ENCODE measurements around the gene REC114.

The REC114 gene

DNA sequence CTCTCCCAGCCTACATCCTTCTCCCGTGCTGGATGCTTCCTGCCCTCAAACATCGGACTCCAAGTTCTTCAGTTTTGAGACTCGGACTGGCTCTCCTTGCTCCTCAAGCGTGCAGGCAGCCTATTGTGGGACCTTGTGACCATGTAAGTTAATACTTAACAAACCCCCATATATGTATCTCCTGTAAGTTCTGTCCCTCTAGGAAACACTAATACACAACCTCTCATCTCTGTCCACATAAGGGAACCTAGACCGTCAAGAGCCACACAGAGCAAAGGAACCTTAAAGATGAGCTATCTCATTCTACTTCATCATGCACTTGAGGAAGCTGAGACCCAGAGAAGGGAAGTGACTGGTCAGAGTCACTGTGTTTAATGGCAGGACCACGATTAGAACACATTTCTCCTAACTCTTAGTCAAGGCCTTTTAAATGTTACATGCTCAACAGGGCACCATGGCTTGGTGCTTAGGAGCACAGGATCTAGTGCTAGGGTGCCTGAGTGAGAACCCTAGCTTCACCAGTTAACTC is 140.0 kb downstream of the REC114 start:
- no peak for DNase-seq

DNA sequence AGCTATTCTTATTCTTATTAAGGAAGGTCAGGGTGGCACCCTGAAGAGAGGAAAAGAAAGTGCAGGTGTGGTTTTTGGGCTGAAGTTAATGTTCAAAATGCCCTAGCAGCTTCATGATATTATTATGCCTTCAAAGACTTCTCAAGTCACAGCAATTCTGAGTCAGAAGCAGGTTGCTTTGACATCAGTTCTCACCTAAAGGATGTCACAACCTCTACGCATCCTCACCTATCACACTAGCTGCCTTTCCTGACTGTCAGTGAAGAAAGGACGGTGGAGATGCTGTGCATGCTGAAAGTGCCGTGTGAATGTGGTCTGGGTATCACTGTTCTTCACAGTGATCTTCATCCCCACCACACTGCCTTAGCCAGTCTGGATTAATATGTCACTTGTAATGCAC is 140.6 kb downstream of the REC114 start:
- DNase-seq: no peak

DNA sequence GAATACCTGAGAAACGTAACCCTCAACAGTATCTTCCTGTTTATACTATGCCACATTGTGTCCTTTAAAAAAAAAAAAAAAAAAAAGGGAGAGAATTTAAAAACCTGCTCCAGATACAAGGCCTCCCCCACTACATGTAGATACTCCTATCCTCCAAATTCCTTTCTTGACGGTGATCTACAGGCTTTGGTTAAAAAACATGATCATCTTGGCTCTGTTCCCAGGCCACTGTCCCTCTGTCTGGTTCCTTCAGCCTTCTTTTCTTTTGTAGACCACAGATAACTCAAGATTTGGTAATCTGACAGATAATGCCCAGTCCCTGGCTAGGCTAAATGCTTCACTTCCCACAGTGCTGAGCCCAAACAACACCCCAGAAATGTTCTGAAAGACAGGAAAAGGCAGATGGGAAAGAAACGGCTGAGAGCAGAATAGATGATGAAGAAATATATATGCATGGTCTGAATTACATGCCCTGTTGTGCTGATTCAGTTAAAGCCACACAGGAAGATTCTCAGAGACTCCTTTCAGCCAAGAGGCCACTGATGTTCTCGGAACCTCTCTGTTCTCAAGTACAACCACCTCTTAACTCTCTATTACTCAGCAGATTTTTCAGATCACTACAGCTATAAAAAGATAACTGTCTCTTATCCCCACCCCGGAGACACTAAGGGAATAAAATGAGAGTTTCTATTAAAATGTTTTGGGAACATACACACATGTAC is 141.9 kb downstream of the REC114 start:
- DNase-seq: no peak

DNA sequence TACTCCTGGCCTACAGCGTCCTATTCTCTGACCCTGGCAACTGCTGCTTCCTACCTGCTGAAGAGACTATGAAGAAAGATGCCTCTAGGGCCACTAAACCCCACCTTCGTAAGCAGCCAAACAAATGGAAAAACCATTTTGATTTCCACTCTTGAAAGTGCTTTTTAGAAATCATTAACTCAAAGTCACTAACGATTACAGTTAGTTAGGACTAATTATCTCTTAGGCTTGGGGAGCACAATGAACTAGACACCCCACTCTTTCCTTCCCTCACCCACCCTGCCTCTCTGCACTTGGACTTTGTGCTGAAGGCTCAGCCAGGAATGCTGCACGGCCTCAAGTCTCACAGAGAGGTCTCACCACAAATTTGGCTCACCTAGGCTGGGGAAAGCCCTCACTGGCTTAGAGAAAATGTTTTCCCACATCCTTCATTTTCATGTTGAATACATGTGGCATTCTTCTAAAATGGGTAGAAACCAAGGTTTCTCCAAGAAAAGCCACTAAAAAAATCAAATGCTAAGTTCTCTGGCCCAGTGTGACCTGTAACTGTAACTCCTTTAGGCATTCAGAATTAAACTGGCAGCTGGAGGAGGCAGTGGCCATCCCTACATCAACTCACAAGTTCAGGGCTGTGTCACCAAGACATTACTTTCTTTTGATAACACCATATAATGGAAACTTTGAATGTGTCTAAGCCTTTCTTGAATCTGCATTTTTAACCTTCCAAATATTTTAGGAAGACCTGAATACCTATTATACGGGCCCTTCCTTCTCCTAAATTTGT is 143.1 kb downstream of the REC114 start:
- no peak for DNase-seq

DNA sequence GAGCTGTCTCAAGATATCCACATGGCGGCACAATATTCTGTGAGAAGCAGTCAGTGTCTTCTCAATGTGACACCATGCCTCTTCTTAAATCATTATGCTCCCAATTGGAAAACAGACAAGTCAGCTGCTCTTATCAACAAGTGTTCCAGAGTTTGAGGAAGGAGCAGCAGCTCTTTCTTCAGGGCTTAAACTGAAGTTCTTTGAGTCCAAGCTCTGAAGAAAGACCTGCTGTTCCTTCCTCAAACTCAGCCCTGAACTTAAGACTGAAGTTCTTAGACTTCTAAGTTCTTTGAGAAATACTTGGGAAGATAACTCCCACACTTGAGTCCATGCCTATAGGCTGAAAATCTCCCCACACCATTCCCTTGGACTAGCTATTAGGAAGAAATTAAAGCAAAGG is 146.8 kb downstream of the REC114 start:
- DNase-seq: no peak

DNA sequence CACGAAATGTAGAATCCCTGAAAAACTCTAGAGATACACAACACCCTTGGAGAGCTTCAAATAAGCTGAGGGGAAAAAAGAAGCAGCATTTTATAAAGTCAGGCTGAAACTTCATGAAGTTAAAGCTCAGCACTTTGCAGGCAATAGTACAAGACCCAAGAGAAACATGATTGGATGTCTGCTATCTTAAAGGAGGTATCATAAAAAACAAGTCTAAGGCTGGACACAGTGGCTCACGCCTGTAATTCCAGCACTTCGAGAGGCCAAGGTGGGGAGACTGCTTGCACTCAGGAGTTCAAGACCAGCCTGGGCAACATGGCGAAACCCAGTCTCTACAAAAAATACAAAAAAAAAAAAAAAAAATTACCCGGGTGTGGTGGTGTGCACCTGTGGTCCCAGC is 147.3 kb downstream of the REC114 start:
- DNase-seq: no peak

DNA sequence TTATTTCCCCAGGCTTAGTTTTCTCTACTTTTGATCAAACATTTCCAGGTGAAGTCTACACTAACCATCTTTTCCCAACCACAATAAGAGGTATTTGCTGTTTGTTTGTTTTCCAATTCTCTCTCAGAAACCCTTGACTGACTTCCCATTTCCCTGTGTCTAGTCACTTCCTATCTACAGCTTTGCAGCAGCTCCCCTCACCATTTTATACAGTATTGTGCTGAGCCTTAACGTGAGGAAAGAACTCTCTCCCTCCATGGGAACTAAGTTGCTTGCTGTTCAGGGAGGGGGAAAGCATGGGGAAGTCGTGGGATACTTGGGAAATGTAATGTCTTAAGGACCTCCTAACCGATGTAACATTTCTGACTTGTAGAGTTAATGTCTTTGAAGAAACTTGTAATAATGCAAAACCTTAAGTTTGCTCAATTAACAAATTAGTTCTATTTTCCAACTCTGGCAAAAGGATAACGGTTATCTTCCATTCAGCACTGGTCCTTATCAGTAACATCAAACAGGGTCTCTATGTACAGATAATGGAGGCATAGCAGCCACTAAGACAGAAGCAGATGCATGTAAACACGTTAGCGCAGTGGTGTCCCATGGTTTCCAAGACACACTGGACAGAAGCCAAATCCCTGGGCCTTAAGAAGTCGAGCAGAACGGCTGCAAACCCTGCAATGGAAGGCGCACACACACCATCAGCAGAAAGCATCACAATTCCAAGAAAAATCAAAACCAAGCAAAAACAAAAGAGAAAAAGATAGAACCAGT is 150.5 kb downstream of the REC114 start:
- DNase-seq: peak; percentile 71

DNA sequence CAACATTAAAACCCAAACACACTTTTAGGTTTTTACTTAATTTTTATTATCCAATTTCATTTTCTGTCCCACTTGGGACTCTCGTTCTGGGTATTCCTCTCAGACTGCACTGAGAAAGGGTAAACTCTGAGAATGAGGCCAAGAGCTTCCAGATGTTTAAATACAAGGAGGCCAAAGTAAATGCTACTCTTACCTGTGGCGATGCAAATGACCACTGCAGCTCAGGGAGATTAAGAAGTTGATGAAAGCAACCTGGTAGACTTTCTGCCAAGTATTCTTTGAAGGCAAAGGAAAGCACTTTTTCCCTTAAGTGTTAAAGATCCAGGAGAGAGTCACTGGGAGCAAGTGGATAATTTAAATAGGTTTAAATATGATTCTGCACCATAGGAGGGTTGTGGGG is 151.1 kb downstream of the REC114 start:
- no peak for DNase-seq

DNA sequence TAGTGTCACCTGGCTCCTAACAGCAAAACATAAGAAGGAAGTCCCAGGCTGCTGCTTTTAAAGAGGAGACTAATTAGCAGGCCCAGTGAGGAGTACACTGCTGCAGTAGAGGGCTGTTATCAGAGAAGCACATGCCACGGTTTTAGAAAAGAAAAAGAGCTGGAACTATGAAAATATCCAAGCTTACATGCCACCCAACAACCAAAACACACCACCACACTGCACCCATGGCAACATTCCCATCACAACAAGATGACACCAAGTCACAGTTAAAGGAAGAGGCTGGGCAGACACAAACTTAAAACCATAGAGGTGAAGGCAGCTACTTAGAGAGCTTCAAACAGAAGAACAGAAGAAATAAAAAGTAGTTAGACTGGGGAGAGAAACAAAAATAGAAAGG is 153.2 kb downstream of the REC114 start:
- no peak for DNase-seq

DNA sequence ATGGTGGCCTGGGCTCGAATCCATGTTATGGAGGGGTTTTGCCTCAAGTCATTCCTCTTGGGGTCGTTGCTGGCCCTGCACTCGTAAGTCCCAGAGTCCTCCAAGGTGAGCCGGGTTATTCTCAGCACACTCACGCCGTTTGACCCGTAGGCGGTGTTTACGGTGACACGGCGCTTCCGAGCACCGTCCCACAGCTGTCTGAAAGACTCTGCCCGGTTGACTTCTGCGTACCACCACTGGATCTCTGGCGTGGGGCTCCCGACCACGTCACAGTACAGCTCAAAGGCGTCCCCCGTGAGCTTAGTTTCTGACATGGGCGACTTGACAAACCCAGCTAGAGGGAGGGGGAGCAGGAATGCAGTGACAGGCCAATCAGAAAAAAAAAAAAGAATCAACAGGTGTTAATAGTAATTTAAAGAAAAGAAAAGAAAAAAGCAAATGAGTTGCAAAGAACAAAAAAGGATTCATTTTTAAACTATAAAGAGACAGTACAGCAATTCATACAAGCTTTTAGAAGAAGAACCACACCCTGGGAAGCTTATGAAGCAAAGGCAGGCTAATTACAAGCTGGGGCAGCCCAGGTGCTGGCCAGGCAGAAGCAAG is 154.2 kb downstream of the REC114 start:
- DNase-seq: no peak

DNA sequence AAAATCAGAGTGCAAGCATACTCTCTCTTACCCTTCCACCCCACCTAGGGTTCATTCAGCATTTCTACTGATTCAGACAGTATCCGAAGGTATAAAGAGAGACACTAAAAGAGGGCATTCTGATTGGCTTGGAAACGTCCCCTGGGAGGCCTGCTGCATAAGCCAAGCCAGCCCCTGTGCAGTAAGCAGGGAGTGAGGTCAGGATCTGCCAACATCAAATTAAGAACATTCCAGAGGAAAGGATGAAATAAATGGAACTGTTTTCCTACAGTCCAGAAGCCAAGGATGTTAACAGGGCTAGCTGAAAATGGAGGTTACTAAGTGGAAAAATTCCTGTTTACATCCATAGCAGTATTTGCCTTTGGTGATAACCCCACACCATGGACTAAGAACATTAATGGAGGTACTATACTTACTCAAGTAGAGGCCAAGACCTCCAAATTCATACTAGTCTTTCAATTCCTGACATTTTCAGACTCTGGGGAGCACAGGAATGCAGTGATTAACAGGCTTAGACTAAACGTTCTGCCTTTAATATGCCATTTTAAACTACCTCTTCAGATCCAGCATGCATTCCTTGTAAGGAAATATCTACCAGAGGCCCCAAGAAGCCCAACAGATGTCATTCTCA is 155.7 kb downstream of the REC114 start:
- no peak for DNase-seq

DNA sequence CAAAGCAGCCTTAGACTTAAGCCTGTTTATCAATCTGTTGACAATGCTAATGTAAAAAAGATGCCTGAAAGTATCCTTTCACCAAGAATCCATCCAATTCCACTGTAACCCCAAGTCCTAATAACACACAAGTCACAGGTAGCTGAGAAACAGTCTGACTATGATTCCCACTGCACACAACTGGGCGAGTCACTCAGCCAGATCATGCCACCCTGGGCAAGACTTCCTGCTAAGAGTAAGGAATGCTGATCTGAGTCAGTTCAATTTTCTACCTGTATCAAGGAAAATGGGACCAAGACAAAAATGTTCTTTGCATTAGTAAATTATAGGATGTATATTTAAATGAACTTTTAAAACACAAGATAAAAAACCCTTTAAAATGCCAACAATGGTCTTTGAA is 157.0 kb downstream of the REC114 start:
- no peak for DNase-seq

DNA sequence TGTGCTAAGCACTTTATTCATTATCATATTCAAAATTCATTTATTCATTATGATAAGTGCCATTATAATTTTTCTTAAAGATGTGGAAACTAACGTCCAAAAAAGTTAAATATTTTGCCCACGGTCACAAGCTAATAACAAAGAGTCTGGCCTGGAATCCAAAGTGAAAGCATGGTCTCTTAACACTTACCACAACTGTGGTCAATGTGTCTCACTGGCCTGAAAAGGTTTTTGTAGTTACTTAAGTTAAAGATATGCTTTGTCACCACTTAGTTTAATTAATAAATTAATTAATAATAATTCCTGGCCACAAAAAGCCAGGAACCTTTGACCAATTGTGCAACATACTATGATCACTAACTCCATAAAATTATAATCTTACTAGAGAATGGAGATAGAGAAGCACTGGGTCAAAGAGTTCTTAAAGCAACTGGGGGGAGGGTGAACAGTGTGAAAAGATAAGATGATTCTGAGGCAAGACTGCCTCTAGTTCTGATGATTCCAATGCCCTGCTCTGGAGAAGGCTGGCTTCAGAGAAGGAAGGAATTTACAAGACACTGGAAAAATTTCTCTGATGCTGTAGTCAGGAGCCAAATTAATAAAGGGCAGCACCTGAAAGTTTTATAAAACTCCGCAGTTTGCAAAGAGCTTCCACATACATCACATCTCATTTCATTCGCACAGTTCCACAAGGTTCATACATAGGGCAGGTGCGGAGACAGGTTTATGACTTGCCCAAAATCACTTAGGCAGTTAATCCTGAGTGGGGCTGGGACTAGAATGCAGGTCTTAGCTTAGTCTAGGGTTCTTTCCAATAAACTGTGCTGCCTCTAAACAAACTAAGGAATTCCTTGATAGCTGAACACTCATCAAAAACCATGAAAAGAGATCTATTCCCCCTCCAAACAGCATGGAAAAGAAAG is 157.7 kb downstream of the REC114 start:
- DNase-seq: no peak

DNA sequence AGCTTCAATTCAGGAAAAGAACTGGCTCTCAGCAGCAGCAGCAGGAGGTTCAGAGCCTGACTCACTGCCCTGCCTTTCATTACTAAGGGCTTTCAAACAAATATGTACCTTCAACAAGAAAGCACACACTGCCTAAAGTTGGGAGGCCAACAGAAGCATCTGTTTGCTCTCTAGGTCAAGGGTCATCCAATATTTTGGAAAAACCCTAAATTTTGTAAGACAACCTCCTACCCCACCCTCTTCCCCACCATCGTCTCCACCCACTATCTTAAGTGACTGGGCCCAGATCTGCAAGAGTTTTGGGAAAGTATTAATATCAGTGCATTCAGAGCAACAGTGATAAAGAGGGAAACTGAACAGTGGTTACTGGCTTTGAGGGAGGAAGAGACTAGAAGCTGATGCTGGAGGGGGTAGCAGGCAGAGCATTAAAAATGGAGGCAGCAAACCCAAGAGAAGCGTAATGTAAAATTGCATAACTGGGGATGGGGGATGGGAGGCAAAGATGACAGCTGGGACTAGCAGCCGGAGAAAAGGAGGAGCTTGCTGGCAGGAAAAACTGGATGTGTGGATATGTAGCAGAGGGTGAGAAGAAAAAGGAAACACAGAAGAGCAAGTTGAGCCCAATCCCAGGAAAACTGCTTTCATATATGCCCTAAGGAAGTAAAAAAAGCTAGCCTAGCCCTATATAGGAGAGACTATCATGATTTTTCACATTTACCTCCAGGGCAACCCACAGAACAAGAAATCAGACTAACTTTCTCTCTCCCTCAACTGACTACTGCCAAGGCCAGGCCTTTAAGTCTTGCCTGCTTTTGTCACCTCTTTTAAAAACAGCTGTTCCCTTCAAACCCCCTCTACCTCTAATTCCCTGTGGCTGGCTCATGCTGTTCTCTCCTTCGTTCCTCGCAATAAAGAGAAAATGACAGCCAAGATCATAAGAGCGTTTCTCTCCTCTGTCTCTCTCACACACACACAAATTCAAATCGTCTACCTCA is 158.8 kb downstream of the REC114 start:
- DNase-seq: no peak

DNA sequence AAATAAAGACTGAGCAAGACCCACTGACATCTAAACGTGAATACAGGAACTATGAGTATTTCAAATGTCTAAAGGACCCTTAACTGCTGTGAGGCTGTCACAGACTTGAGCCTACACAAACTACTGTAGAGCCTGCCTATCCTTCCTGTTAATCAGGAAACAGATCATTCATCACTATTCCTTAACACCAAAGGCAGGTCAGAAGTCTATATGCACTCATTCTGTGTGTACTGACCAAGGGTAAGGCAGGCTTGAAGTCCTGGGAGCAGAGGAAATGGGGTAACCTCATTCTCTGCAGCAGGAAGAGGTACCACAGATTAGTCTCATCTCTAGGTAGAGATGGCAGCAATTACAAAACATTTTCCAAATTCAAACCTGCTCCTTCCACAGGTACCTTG is 159.5 kb downstream of the REC114 start:
- no peak for DNase-seq

DNA sequence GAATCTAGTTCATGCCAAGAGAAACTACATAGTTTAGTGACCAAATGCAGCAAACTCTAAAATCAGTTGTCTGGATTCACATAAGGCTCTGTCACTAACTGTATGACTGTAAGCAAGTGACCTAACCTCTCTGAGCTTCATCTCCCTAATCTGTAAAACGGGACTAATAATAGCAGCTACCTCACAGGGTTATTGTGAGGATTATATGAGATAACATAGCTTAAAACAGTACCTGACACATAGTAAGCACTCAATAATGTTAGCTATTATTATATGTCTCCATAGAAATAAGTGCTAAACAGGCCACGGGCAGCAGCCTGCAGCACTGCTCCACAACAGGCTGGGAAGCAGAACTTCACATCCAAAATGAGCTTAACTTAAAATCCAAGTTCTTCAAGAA is 160.0 kb downstream of the REC114 start:
- no peak for DNase-seq

DNA sequence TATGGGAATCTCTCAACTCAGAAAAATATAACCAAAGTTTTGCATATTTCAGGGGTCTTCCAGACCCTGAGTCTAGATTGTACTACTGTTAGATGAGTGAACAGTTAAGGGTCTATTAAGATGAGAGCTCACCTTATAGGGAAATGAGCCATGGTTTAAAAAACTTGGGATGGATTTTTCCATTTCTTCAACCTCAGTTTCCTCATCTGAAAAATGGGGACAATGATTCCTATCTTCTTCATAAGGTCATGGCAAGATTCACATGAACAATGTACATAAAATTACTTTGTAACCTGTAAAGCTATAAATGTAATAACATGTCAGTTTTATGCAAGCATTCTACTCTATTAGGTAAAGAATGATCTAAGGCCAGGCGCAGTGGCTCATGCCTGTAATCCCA is 161.5 kb downstream of the REC114 start:
- DNase-seq: no peak

DNA sequence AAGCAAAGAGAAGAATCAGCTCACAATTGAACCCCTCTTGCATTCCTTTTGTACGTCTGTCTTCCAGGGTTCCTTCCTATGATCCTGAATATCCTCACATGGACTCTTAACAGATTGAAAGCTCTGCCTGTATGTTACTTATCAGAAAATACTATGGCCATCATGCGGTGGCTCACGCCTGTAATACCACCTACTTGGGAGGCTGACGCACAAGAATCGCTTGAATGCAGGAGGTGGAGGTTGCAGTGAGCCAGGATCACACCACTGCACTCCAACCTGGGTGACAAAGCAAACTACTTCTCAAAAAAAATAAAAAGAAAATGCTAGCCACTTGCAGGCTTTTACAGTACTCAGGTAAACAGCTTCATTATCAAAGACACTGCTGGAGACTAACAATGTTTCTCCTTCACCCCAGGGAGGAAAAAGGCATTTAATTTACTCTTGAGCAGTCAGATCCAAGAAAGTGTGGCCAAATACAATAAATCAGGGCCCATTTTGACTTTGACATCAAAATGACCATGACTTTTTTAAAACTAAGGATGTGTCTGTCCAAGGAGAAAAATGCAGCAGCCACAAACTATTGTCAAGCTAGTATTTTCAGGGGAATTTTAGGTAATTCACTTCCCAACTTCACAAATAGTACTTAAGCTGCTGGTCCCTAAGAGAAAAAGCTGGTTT is 162.9 kb downstream of the REC114 start:
- DNase-seq: no peak

DNA sequence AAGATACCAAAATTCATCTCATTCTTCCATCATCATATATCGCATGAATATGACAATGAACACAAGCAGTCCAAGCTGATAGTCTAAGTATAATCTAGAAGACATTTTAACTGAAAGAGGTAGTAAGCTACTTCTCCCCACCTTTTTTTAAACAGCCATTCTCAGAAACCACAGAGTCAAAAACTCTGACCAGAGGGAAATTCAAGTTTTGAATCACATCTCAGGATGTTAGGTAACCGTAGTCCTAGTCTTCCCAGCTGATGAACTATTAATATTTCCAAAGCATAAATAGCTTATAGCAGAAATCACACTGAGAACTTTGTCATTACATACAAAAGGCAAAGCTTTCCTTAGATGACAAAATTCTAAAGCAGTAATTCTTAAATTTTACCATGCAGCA is 164.4 kb downstream of the REC114 start:
- no peak for DNase-seq

DNA sequence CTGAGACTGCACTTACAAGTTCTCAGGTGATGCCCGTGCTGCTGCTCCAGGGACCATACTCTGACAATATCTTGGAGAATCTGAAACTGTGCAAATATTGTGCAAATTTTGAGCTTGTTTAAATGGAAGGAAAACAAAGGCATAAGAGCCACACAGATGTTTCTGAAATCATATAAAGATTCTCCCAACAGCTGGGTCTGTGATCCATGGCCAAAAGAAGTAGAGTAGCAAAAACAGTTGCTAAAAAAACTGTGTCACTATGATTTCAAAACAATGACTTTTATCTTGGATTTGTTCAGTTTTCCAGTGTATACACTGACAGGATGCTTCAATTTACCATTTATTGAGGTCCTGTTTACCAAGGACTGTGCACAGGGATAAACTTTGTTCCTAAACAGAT is 164.9 kb downstream of the REC114 start:
- DNase-seq: no peak

Data from NCI-H146 (cell line).